CD4-positive, CD25-positive, alpha-beta regulatory T cell (primary cell): Measurements from ENCODE around the gene SMIM8. TPM values are rescaled to one million over a fixed set of nuclear protein-coding genes. Genes with fewer than 3 reads are reported as not detected.
"Not testable (repeated sequence)": the region's sequence is repeated elsewhere in the genome, so short reads cannot be mapped to it uniquely, and the experiment has no call there.

Experiments used
- ATAC-seq, 2 donors: fragments of 150-1000 bp; cut with Tn5 transposase; one replicate each; pipeline ENCODE4 v1.10.0; 2021; ENCODE audit warnings: low read depth in 2 of 2, moderate number of reproducible peaks in 2 of 2, moderate library complexity in 1 of 2
- DNase-seq, 3 donors: peaks; one replicate each; pipeline versions ENCODE4 v3.0.0 to v3.0.0-alpha.2; 2012 to 2022; ENCODE audit warnings: mixed read lengths in 1 of 3
- H3K27ac ChIP-seq: one replicate; pipeline ENCODE4 v1.7.0; 2013; ENCODE audit warnings: mild to moderate bottlenecking, low read length; ENCODE audit not compliant: insufficient read depth, poor library complexity, severe bottlenecking
- H3K27me3 ChIP-seq: one replicate; pipeline ENCODE4 v1.7.0; 2013; ENCODE audit warnings: low read length; ENCODE audit not compliant: control insufficient read depth, insufficient read depth
- H3K36me3 ChIP-seq: one replicate; pipeline ENCODE4 v1.7.0; 2013; ENCODE audit warnings: mild to moderate bottlenecking, low read length, moderate library complexity; ENCODE audit not compliant: control insufficient read depth, insufficient read depth
- H3K4me1 ChIP-seq: 2 replicates; pipeline ENCODE4 v1.7.0; 2013; ENCODE audit warnings: mild to moderate bottlenecking, low read length; ENCODE audit not compliant: insufficient read depth, control insufficient read depth, poor library complexity, severe bottlenecking
- H3K4me3 ChIP-seq: one replicate; pipeline ENCODE4 v1.7.0; 2013; ENCODE audit warnings: low read depth, mild to moderate bottlenecking, low read length, moderate library complexity
- H3K9me3 ChIP-seq, 2 experiments: 1 replicate in 1 of 2; 2 replicates in 1 of 2; pipeline ENCODE4 v1.7.0; 2013; ENCODE audit warnings: low read length in 2 of 2, mild to moderate bottlenecking in 1 of 2, moderate library complexity in 1 of 2; ENCODE audit not compliant: control insufficient read depth in 2 of 2
- H3K27ac Mint-ChIP-seq, 3 donors: one replicate each; pipeline ENCODE4 v1.8.0; 2020 to 2022; ENCODE audit warnings: mild to moderate bottlenecking in 3 of 3, mixed read lengths in 3 of 3, moderate library complexity in 2 of 3
- H3K27me3 Mint-ChIP-seq: one replicate; pipeline ENCODE4 v1.8.0; 2022; ENCODE audit warnings: mild to moderate bottlenecking, mixed read lengths
- H3K36me3 Mint-ChIP-seq: one replicate; pipeline ENCODE4 v1.8.0; 2020; ENCODE audit warnings: mixed read lengths
- H3K4me1 Mint-ChIP-seq, 4 donors: one replicate each; pipeline ENCODE4 v1.8.0; 2020 to 2022; ENCODE audit warnings: mixed read lengths in 4 of 4, mild to moderate bottlenecking in 1 of 4
- H3K4me3 Mint-ChIP-seq, 4 donors: one replicate each; pipeline ENCODE4 v1.8.0; 2020 to 2022; ENCODE audit warnings: mild to moderate bottlenecking in 4 of 4, mixed read lengths in 4 of 4, moderate library complexity in 3 of 4
- H3K9me3 Mint-ChIP-seq, 7 donors: one replicate each; pipeline ENCODE4 v1.8.0; 2020 to 2022; ENCODE audit warnings: mixed read lengths in 7 of 7, mild to moderate bottlenecking in 3 of 7, moderate library complexity in 2 of 7
- polyA plus RNA-seq, 4 donors: library from polyadenylated mRNA; unstranded; fragments of 300-500 nt; fragmentation: Illumina TruSeq; gene quantifications; one replicate each; pipeline ENCODE4 v1.2.3, GENCODE V29; 2021
- total RNA-seq: library from RNA; stranded (reverse); gene quantifications from one replicate; pipeline ENCODE4 v1.2.3, GENCODE V29; 2022

The SMIM8 gene
- total and polyA plus RNA-seq, 5 donors from 2014 or later, result 9.4 to 22.3 (median 20.1) TPM

- H3K36me3 ChIP-seq, result no peaks in the 10 kb centered on the region
- Mint-ChIP-seq H3K27ac (no peak overlapping the region), H3K4me3 (no peak overlapping the region), H3K4me1 (no peaks in the 10 kb centered on the region), H3K27me3 (peaks cover 44% of the 10 kb centered on the region), H3K9me3 (no peaks in the 10 kb centered on the region), H3K36me3 (no peaks in the 10 kb centered on the region)
- no peak overlapping the region for H3K27ac ChIP-seq
- H3K4me3 ChIP-seq, result no peak overlapping the region
- DNase-seq (no peak), ATAC-seq (no peak)
- H3K9me3 ChIP-seq, result no peaks in the 10 kb centered on the region
- no peaks in the 10 kb centered on the region for H3K4me1 ChIP-seq
- H3K27me3 ChIP-seq, result peaks cover 19% of the 10 kb centered on the region
Measured at GRCh38 chr6:87312860-87313259, 9.5 kb upstream of the SMIM8 start.

- peaks cover 24% of the 10 kb centered on the region for H3K27me3 ChIP-seq
- no peak for ATAC-seq
- no peak overlapping the region for H3K27ac ChIP-seq
- H3K9me3 Mint-ChIP-seq, result no peaks in the 10 kb centered on the region
- H3K4me3 ChIP-seq, result no peak overlapping the region
- no peaks in the 10 kb centered on the region for H3K36me3 Mint-ChIP-seq
- H3K9me3 ChIP-seq, result no peaks in the 10 kb centered on the region
- H3K27ac Mint-ChIP-seq, result no peak overlapping the region
- H3K27me3 Mint-ChIP-seq, result peaks cover 50% of the 10 kb centered on the region
- no peak for DNase-seq
- no peaks in the 10 kb centered on the region for H3K36me3 ChIP-seq
- H3K4me1 ChIP-seq, result no peaks in the 10 kb centered on the region
- H3K4me1 Mint-ChIP-seq, result no peaks in the 10 kb centered on the region
- no peak overlapping the region for H3K4me3 Mint-ChIP-seq
Measured at GRCh38 chr6:87315071-87315470, 7.3 kb upstream of the SMIM8 start.

- Histone ChIP-seq H3K27me3 (peaks cover 9% of the 10 kb centered on the region), H3K4me3 (no peak overlapping the region), H3K4me1 (peaks cover 12% of the 10 kb centered on the region), H3K27ac (no peak overlapping the region), H3K36me3 (no peaks in the 10 kb centered on the region), H3K9me3 (no peaks in the 10 kb centered on the region)
- Mint-ChIP-seq H3K36me3 (no peaks in the 10 kb centered on the region), H3K9me3 (peaks cover 0 to 2% (median 0%) of the 10 kb centered on the region in 7 donors), H3K27ac (no peak overlapping the region), H3K27me3 (peaks cover 26% of the 10 kb centered on the region), H3K4me1 (peaks cover 5 to 23% (median 13%) of the 10 kb centered on the region in 4 donors), H3K4me3 (peak overlapping the region in 2 of 4 donors; percentile 1 to 51)
- DNase-seq (no peak), ATAC-seq (no peak)
Measured at GRCh38 chr6:87319271-87319987, 3.0 kb upstream of the SMIM8 start.

- not testable (repeated sequence) for H3K27me3 ChIP-seq, H3K27me3 Mint-ChIP-seq, H3K27ac ChIP-seq, H3K36me3 Mint-ChIP-seq, ATAC-seq, DNase-seq, H3K4me3 ChIP-seq, H3K36me3 ChIP-seq, H3K27ac Mint-ChIP-seq, H3K9me3 Mint-ChIP-seq, H3K9me3 ChIP-seq
- H3K4me3 Mint-ChIP-seq, result peak overlapping the region; percentile 53 to 75 (median 67)
- peaks cover 5 to 31% (median 17%) of the 10 kb centered on the region in 4 donors for H3K4me1 Mint-ChIP-seq
- H3K4me1 ChIP-seq, result peaks cover 12% of the 10 kb centered on the region
Measured at GRCh38 chr6:87323880-87324279, 1.5 kb downstream of the SMIM8 start.

GRCh38 chr6:87330961-87331360 lies 8.6 kb downstream of the SMIM8 start:
- Histone ChIP-seq H3K9me3 (no peaks in the 10 kb centered on the region), H3K27ac (no peak overlapping the region), H3K4me1 (no peaks in the 10 kb centered on the region), H3K4me3 (no peak overlapping the region), H3K36me3 (peaks cover 2% of the 10 kb centered on the region), H3K27me3 (no peaks in the 10 kb centered on the region)
- no peak overlapping the region for H3K4me3 Mint-ChIP-seq
- H3K4me1 Mint-ChIP-seq, result peaks cover 10 to 28% (median 21%) of the 10 kb centered on the region in 4 donors
- no peak for ATAC-seq
- no peak overlapping the region for H3K27ac Mint-ChIP-seq
- H3K27me3 Mint-ChIP-seq, result no peaks in the 10 kb centered on the region
- DNase-seq, result no peak
- peaks cover 18% of the 10 kb centered on the region for H3K36me3 Mint-ChIP-seq
- peaks cover 0 to 3% (median 2%) of the 10 kb centered on the region in 7 donors for H3K9me3 Mint-ChIP-seq

GRCh38 chr6:87333033-87333432 lies 10.6 kb downstream of the SMIM8 start:
- H3K4me3 Mint-ChIP-seq, result peak overlapping the region in 2 of 4 donors; percentile 24 to 25

GRCh38 chr6:87333591-87334181 lies 11.3 kb downstream of the SMIM8 start:
- no peaks in the 10 kb centered on the region for H3K27me3 ChIP-seq
- ATAC-seq, result peak in 1 of 2 donors; percentile 65
- no peaks in the 10 kb centered on the region for H3K4me1 ChIP-seq
- no peak overlapping the region for H3K27ac ChIP-seq
- Mint-ChIP-seq H3K27ac (peak overlapping the region in 1 of 3 donors; percentile 61), H3K36me3 (peaks cover 23% of the 10 kb centered on the region), H3K9me3 (peaks cover 0 to 3% (median 0%) of the 10 kb centered on the region in 7 donors), H3K4me3 (peak overlapping the region in 2 of 4 donors; percentile 42 to 45), H3K27me3 (no peaks in the 10 kb centered on the region), H3K4me1 (peaks cover 10 to 31% (median 25%) of the 10 kb centered on the region in 4 donors)
- peak in 1 of 3 donors; percentile 68 for DNase-seq
- H3K9me3 ChIP-seq, result no peaks in the 10 kb centered on the region
- peaks cover 2% of the 10 kb centered on the region for H3K36me3 ChIP-seq
- H3K4me3 ChIP-seq, result no peak overlapping the region

More at GRCh38 chr6:87333033-87333432, 10.6 kb downstream of the SMIM8 start:
- Histone ChIP-seq H3K9me3 (no peaks in the 10 kb centered on the region), H3K4me1 (no peaks in the 10 kb centered on the region), H3K36me3 (peaks cover 2% of the 10 kb centered on the region), H3K27ac (no peak overlapping the region), H3K4me3 (no peak overlapping the region), H3K27me3 (no peaks in the 10 kb centered on the region)
- ATAC-seq (no peak), DNase-seq (no peak)
- H3K27ac Mint-ChIP-seq, result peak overlapping the region in 2 of 3 donors; percentile 14 to 61
- H3K4me1 Mint-ChIP-seq, result peaks cover 10 to 29% (median 23%) of the 10 kb centered on the region in 4 donors
- H3K36me3 Mint-ChIP-seq, result peaks cover 20% of the 10 kb centered on the region
- H3K27me3 Mint-ChIP-seq, result no peaks in the 10 kb centered on the region
- H3K9me3 Mint-ChIP-seq, result peaks cover 0 to 3% (median 0%) of the 10 kb centered on the region in 7 donors
